ENCODE measurements around the gene KCNE5. TPM values are rescaled to one million over a fixed set of nuclear protein-coding genes. Genes with fewer than 3 reads are reported as not detected.
"Not testable (repeated sequence)": the region's sequence is repeated elsewhere in the genome, so short reads cannot be mapped to it uniquely, and the experiment has no call there.

The KCNE5 gene
- total RNA-seq, 1 experiment from 2014 or later = 0.26 TPM

- TF ChIP-seq CTCF (conservative IDR thresholded peaks at IDR 0.05; ENCODE audit: low read depth, low read length) = no peak
- no peak for TF ChIP-seq EZH2 (IDR thresholded peaks at IDR 0.05; ENCODE audit: borderline replicate concordance, low read depth, low read length, poor library complexity, severe bottlenecking)
- BruUV-seq (replicated peaks) = TSS peak; percentile 31
- H3K4me3 ChIP-seq (ENCODE audit: low read depth, low read length, poor library complexity, severe bottlenecking) = no peak overlapping the region
- DNase-seq (ENCODE audit: low spot score) = no peak
- CTCF ChIA-PET = no interaction called here
- H3K27me3 ChIP-seq (replicated peaks; ENCODE audit: insufficient read depth, low read depth, low read length, poor library complexity) = no peaks in the 10 kb centered on the region
- no peaks in the 10 kb centered on the region for H3K36me3 ChIP-seq (ENCODE audit: insufficient read depth, low read length, poor library complexity, severe bottlenecking)
- no peak overlapping the region for H3K27ac ChIP-seq (ENCODE audit: low read depth, low read length, poor library complexity, severe bottlenecking)
- no peaks in the 10 kb centered on the region for H3K4me1 ChIP-seq (ENCODE audit: insufficient read depth, low read length, poor library complexity, severe bottlenecking)
- POLR2A ChIA-PET (ENCODE audit: low non-redundant PET) = no interaction called here
- no peaks in the 10 kb centered on the region for H3K9me3 ChIP-seq (ENCODE audit: low read depth, low read length, poor library complexity, severe bottlenecking)
- intact Hi-C loops (cut with micrococcal nuclease; ENCODE audit: unreplicated experiment) = no loop called here
Measured at GRCh38 chrX:109643687-109644086, 18.7 kb upstream of the KCNE5 start.

- no peak for DNase-seq (ENCODE audit: low spot score)
- Histone ChIP-seq H3K4me3 (ENCODE audit: low read depth, low read length, poor library complexity, severe bottlenecking) (no peak overlapping the region), H3K27ac (ENCODE audit: low read depth, low read length, poor library complexity, severe bottlenecking) (no peak overlapping the region), H3K4me1 (ENCODE audit: insufficient read depth, low read length, poor library complexity, severe bottlenecking) (no peaks in the 10 kb centered on the region), H3K36me3 (ENCODE audit: insufficient read depth, low read length, poor library complexity, severe bottlenecking) (no peaks in the 10 kb centered on the region), H3K27me3 (replicated peaks; ENCODE audit: insufficient read depth, low read depth, low read length, poor library complexity) (no peaks in the 10 kb centered on the region), H3K9me3 (ENCODE audit: low read depth, low read length, poor library complexity, severe bottlenecking) (no peaks in the 10 kb centered on the region)
- ChIA-PET CTCF (no interaction called here), POLR2A (ENCODE audit: low non-redundant PET) (no interaction called here)
- intact Hi-C loops (cut with micrococcal nuclease; ENCODE audit: unreplicated experiment) = loop anchor here (10.0 kb wide), 1 partner anchor 943 kb away; no protein-coding TSS in a partner anchor
- BruUV-seq (replicated peaks) = no TSS peak
- no peak for TF ChIP-seq CTCF (conservative IDR thresholded peaks at IDR 0.05; ENCODE audit: low read depth, low read length)
- no peak for TF ChIP-seq EZH2 (IDR thresholded peaks at IDR 0.05; ENCODE audit: borderline replicate concordance, low read depth, low read length, poor library complexity, severe bottlenecking)
Measured at GRCh38 chrX:109638158-109638557, 13.2 kb upstream of the KCNE5 start.

- POLR2A ChIA-PET (ENCODE audit: low non-redundant PET); H3K9me3 ChIP-seq (ENCODE audit: low read depth, low read length, poor library complexity, severe bottlenecking); H3K27me3 ChIP-seq (replicated peaks; ENCODE audit: insufficient read depth, low read depth, low read length, poor library complexity); CTCF ChIA-PET; H3K4me1 ChIP-seq (ENCODE audit: insufficient read depth, low read length, poor library complexity, severe bottlenecking); DNase-seq (ENCODE audit: low spot score); H3K36me3 ChIP-seq (ENCODE audit: insufficient read depth, low read length, poor library complexity, severe bottlenecking); BruUV-seq (replicated peaks); H3K27ac ChIP-seq (ENCODE audit: low read depth, low read length, poor library complexity, severe bottlenecking); H3K4me3 ChIP-seq (ENCODE audit: low read depth, low read length, poor library complexity, severe bottlenecking): not testable (repeated sequence)
- intact Hi-C loops (cut with micrococcal nuclease; ENCODE audit: unreplicated experiment) = loop anchor here (2.0 to 10.0 kb wide), 2 partner anchors 253 to 943 kb away; no protein-coding TSS in a partner anchor
Measured at GRCh38 chrX:109637477-109637876, 12.5 kb upstream of the KCNE5 start.

- TF ChIP-seq EZH2 (IDR thresholded peaks at IDR 0.05; ENCODE audit: borderline replicate concordance, low read depth, low read length, poor library complexity, severe bottlenecking) = no peak
- peak; percentile 77 for TF ChIP-seq CTCF (conservative IDR thresholded peaks at IDR 0.05; ENCODE audit: low read depth, low read length)
- intact Hi-C loops (cut with micrococcal nuclease; ENCODE audit: unreplicated experiment) = loop anchor here (10.0 kb wide), 1 partner anchor 940 kb away; no protein-coding TSS in a partner anchor
- ChIA-PET CTCF (interaction anchor here (0.7 to 1.7 kb wide), 4 partner anchors 16 to 256 kb away, joined by 3 to 9 read pairs (median 6); no protein-coding TSS in a partner anchor), POLR2A (ENCODE audit: low non-redundant PET) (no interaction called here)
- peak; percentile 48 for DNase-seq (ENCODE audit: low spot score)
- Histone ChIP-seq H3K9me3 (ENCODE audit: low read depth, low read length, poor library complexity, severe bottlenecking) (no peaks in the 10 kb centered on the region), H3K27me3 (replicated peaks; ENCODE audit: insufficient read depth, low read depth, low read length, poor library complexity) (no peaks in the 10 kb centered on the region), H3K27ac (ENCODE audit: low read depth, low read length, poor library complexity, severe bottlenecking) (no peak overlapping the region), H3K36me3 (ENCODE audit: insufficient read depth, low read length, poor library complexity, severe bottlenecking) (no peaks in the 10 kb centered on the region), H3K4me3 (ENCODE audit: low read depth, low read length, poor library complexity, severe bottlenecking) (no peak overlapping the region), H3K4me1 (ENCODE audit: insufficient read depth, low read length, poor library complexity, severe bottlenecking) (no peaks in the 10 kb centered on the region)
- BruUV-seq (replicated peaks) = no TSS peak
Measured at GRCh38 chrX:109635146-109635545, 10.2 kb upstream of the KCNE5 start.

Measured in A673 (cell line).